LNCaP clone FGC (cell line): ENCODE results near the gene RPN1.
"Not testable (repeated sequence)": the region's sequence is repeated elsewhere in the genome, so short reads cannot be mapped to it uniquely, and the experiment has no call there.

Source experiments
- DNase-seq: peaks from one replicate; pipeline ENCODE4 v3.0.0-alpha.2; 2011; ENCODE audit warnings: low read depth
- H3K4me3 ChIP-seq: 2 replicates; pipeline ENCODE4 v1.5.1; 2011; ENCODE audit warnings: mild to moderate bottlenecking, low read depth, low read length, control low read depth
- TF ChIP-seq, protein P1 (sequence below): IDR thresholded peaks from 2 replicates; pipeline ENCODE4 v1.5.1; 2012; ENCODE audit warnings: mild to moderate bottlenecking; ENCODE audit not compliant: control insufficient read depth, insufficient read depth; ENCODE audit errors: extremely low read depth

Gene RPN1

GRCh38 chr3:128684986-128685726, 34.5 kb upstream of the RPN1 start:
- no peak for DNase-seq
- no peak overlapping the region for H3K4me3 ChIP-seq
- TF ChIP-seq, protein P1, sequence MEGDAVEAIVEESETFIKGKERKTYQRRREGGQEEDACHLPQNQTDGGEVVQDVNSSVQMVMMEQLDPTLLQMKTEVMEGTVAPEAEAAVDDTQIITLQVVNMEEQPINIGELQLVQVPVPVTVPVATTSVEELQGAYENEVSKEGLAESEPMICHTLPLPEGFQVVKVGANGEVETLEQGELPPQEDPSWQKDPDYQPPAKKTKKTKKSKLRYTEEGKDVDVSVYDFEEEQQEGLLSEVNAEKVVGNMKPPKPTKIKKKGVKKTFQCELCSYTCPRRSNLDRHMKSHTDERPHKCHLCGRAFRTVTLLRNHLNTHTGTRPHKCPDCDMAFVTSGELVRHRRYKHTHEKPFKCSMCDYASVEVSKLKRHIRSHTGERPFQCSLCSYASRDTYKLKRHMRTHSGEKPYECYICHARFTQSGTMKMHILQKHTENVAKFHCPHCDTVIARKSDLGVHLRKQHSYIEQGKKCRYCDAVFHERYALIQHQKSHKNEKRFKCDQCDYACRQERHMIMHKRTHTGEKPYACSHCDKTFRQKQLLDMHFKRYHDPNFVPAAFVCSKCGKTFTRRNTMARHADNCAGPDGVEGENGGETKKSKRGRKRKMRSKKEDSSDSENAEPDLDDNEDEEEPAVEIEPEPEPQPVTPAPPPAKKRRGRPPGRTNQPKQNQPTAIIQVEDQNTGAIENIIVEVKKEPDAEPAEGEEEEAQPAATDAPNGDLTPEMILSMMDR, result no peak

DNA sequence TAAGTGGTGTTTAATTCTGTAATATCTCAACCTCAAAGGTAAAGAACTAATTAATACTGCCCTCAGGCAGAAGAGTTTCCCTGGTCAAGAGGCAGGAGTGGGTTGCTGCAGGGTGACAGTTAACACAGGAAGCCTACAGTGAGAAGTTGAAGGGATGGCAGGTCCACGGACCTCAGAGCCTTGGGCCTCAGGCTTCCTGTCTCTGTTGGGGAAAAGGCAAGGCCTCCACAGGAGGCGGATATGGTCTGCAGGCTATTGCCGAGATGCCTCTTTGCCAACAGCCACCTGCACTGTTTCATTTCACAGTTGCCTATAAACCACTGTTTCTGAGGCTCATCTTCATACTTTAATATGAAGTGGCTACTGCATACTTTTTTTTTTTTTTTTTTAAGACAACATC, 33.3 kb upstream of the RPN1 start:
- DNase-seq, result no peak
- no peak overlapping the region for H3K4me3 ChIP-seq

DNA sequence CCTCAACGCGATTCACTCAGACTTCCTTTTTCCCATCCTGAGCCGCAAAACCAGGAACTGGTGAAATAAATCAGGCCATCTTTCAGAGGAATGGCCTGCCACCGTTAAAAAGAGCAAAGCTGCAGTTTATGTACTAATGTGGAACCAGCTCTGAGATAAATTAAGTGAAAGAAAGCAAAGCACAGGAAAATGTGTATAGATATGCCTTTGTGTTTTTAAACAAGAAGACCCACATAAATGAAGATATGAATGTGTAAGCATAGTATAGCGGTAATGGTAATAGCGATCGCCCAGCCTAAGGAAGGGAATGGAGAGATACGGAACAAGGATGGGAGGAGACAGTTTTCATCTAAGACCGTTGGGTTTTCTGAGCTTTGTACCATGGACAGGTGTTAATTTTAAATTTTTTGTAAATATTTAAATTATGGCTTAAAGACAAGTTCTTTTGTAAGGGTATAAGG, 30.8 kb upstream of the RPN1 start:
- DNase-seq, result no peak
- H3K4me3 ChIP-seq, result peak overlapping the region; percentile 57
- TF ChIP-seq, protein P1, result no peak

More for the DNA sequence above, 33.3 kb upstream of the RPN1 start:
- TF ChIP-seq, protein P1, result no peak

- TF ChIP-seq, protein P1, result peak; percentile 99
- DNase-seq, result peak; percentile 90
- peak overlapping the region; percentile 57 for H3K4me3 ChIP-seq
Observed at GRCh38 chr3:128680603-128681368, 30.2 kb upstream of the RPN1 start.

GRCh38 chr3:128679338-128679737, 28.7 kb upstream of the RPN1 start:
- DNase-seq, result no peak
- H3K4me3 ChIP-seq, result no peak overlapping the region
- TF ChIP-seq, protein P1, result no peak

GRCh38 chr3:128675802-128676201, 25.2 kb upstream of the RPN1 start:
- not testable (repeated sequence) for H3K4me3 ChIP-seq, DNase-seq

DNA sequence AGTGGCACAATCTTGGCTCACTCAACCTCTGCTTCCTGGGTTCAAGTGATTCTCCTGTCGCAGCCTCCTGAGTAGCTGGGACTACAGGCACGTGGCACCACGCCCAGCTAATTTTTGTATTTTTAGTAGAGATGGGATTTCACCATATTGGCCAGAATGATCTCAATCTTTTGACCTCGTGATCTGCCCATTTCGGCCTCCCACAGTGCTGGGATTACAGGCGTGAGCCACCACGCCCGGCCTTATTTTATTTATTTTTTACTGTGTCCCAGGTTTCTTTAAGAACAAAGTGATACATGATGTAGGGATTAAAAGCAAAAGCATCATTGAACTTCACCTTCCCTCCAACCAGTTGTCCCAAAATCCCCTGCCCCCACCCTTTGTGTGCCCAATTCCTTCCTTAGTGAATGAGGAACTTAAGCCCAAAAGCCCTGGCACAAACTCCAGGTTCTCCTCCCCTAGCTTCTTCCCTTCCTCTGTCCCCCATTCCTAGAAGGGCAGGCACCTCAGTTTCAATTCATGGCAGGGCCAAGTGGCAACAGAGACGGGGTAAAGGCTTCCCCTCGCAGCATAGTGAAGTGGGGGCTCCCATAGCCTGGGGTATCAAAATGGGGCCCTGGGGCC, 23.7 kb upstream of the RPN1 start:
- DNase-seq, result no peak
- TF ChIP-seq, protein P1, result no peak
- no peak overlapping the region for H3K4me3 ChIP-seq
